DMS153 treated with DMSO at 0.1 percent for 48 hours (cell line): Measurements from ENCODE around the gene REEP6.

ENCODE experiments used
- DNase-seq: peaks from one replicate; lab custom pipeline; 2025; ENCODE audit not compliant: unreplicated experiment; lab: John Stamatoyannopoulos, UW

The REEP6 gene

GRCh38 chr19:1540365-1540925, 49.5 kb downstream of the REEP6 start:
- no peak for DNase-seq
